Neural cell (in vitro differentiated cells): ENCODE measurements around the gene CLTC.

Experiments used
- CTCF ChIP-seq: fragments of 450-650 bp; IDR thresholded peaks from 2 replicates; pipeline ENCODE4 v1.5.1; 2014; ENCODE audit warnings: antibody characterized with exemption, mild to moderate bottlenecking, moderate library complexity; ENCODE audit not compliant: poor library complexity, severe bottlenecking
- EZH2 ChIP-seq: fragments of 200-600, 300-800 bp; shearing (Covaris generic), sonication (generic); IDR thresholded peaks from 2 replicates; pipeline ENCODE4 v1.6.1; 2014; ENCODE audit warnings: antibody characterized with exemption, low read length, borderline replicate concordance, mild to moderate bottlenecking; ENCODE audit not compliant: insufficient read depth, poor library complexity, severe bottlenecking
- POLR2AphosphoS5 ChIP-seq: IDR thresholded peaks from 2 replicates; pipeline ENCODE4 v1.6.1; 2012
- RAD21 ChIP-seq: fragments of 450-650 bp; conservative IDR thresholded peaks from 2 replicates; pipeline ENCODE4 v1.6.1; 2014; ENCODE audit warnings: antibody characterized with exemption, mild to moderate bottlenecking, moderate library complexity
- REST ChIP-seq: IDR thresholded peaks from 2 replicates; pipeline ENCODE4 v1.6.1; 2012; ENCODE audit warnings: borderline replicate concordance
- SMC3 ChIP-seq: fragments of 450-650 bp; conservative IDR thresholded peaks from 2 replicates; pipeline ENCODE4 v1.6.1; 2014; ENCODE audit warnings: antibody characterized with exemption, mild to moderate bottlenecking, moderate library complexity; ENCODE audit not compliant: poor library complexity

GRCh38 chr17:59707149-59707970 lies 87.7 kb downstream of the CLTC start, which contains the start of the genes PTRH2 and VMP1:
- TF ChIP-seq CTCF (no peak), EZH2 (no peak), RAD21 (no peak), POLR2AphosphoS5 (peak; percentile 89), SMC3 (no peak), REST (peak; percentile 54)
